GM18505 (cell line): ENCODE measurements around the gene USF1.

Source experiments
- ATAC-seq: cut with Tn5 transposase; IDR thresholded peaks from one replicate; pipeline ENCODE4 v1.9.1; 2021; ENCODE audit not compliant: unreplicated experiment
- POLR2A ChIP-seq: IDR thresholded peaks from 4 replicates; pipeline ENCODE4 v1.6.1; 2011; ENCODE audit warnings: borderline replicate concordance; ENCODE audit not compliant: insufficient read depth, insufficient read length; ENCODE audit errors: extremely low read depth

Gene USF1

GRCh38 chr1:161083748-161084596, 38.2 kb upstream of the USF1 start:
- ATAC-seq = no peak
- TF ChIP-seq POLR2A = no peak

DNA sequence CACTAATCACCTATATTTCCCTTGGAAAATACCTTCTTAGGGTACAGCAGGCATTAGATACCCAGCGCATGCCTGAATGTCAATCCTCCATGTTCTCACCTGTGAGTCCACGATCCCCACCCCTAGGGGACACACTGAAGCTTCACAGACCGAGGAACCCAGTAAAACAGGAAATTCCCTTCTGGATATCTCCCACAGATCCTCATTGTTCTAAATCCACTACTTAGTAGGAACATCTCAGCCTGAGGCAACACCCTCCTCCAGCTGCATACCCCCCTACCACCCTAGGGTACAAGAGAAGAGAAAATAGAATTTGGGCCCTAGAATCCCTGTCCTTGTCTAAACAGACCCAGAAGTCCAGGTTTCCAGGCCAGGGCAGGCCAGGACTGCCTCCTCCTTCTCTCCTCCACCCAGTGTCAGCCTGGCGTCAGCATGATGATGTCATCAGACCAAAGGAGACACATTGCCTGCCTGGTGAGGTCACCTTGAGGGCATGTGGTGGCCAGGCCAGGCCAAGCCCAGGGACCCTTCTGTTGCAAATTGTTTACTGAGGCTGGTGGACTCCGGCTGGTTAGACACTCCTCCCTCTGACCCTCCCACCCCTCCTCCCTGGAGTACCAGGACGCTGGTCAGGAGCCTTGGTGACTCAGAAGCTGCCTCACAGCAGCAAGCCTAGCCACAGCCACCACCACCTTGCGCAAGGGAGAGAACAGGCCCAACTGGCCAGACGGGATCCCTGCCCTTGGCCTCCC, 37.4 kb upstream of the USF1 start:
- ATAC-seq = no peak

GRCh38 chr1:161082483-161082882, 36.7 kb upstream of the USF1 start:
- no peak for ATAC-seq
- no peak for TF ChIP-seq POLR2A

More for the DNA sequence above, 37.4 kb upstream of the USF1 start:
- no peak for TF ChIP-seq POLR2A

DNA sequence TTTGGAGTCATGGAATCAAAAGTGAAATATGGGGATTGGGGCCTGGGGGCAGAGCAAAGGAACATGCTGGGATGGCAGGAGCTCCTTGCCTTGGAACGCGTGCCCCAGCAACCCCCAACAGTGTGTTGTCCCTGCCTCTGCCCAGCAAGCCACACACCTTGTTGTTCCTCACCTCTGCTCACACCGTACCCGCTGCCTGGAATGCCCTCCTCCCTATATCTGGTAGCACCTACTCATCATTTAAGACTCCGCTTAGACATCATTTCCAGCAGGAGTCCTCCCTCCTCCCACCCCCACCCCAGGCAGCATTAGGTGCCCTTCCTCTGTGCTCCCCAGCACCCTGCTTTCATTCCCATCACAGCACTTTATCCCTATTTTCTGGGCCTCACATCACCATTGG, 35.7 kb upstream of the USF1 start:
- ATAC-seq = no peak
- TF ChIP-seq POLR2A = no peak

- no peak for TF ChIP-seq POLR2A
- ATAC-seq = no peak
Observed at GRCh38 chr1:161080441-161081405, 34.9 kb upstream of the USF1 start.

DNA sequence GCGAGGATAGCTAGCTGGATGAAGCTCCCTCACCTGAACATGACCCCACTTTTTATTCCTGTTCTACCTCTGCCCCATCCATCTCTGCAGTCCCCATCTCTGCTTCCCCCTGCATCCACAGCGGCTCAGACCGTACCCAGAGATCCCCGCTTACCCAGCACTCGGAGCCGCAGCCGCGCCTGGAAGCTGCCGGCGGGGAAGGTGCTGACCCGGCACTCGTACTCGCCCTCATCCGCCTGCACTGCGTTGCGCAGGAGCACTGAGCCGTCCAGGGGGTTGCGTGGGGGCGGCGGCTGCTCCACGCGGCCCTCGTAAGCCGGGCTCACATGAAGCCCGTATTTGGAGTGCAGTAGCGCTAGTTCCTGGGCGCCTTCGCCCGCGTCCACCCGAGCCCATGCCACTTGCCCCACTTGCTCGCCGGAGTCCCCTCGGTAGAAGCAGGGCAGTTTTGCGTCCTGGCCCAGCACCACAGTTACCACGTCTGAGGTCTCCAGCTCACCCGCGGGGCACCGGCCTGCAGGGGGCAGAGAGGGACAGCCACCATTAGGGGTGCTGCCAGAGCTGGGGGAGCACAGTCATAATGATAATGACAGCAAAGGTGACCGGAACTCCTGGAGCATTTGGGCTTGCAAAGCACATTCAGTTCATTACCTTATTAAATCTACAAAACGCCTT, 33.8 kb upstream of the USF1 start:
- no peak for ATAC-seq
- no peak for TF ChIP-seq POLR2A

DNA sequence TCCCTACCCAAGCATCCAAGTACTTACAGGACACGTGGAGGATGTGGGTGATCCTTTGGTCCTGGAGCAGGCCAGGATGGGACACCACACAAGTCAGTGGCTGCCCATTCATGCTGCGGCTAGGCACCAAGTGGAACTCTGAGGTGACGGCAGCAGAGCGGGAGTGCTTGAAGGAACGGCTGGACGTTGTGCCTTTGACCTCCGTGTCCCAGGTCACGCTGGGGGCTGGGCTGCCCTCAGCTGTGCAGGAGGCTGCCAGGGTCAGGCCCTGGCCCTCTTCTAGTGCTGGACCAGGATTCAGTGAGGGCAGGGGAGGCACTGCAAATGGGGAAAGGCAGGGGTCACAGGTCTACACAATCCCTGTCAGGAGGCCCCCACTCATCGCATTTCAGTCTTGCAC, 31.6 kb upstream of the USF1 start:
- TF ChIP-seq POLR2A = no peak

GRCh38 chr1:161076410-161076809, 30.6 kb upstream of the USF1 start:
- no peak for TF ChIP-seq POLR2A
- no peak for ATAC-seq

More for the DNA sequence above, 31.6 kb upstream of the USF1 start:
- no peak for ATAC-seq

- no peak for ATAC-seq
- TF ChIP-seq POLR2A = no peak
Observed at GRCh38 chr1:161074676-161075368, 29.0 kb upstream of the USF1 start.

- ATAC-seq = no peak
- TF ChIP-seq POLR2A = no peak
Observed at GRCh38 chr1:161073474-161074121, 27.8 kb upstream of the USF1 start.

GRCh38 chr1:161072751-161073449, 27.1 kb upstream of the USF1 start:
- no peak for TF ChIP-seq POLR2A
- no peak for ATAC-seq
